Measurements from ENCODE around the gene ZNF607.
"Not testable (repeated sequence)": the region's sequence is repeated elsewhere in the genome, so short reads cannot be mapped to it uniquely, and the experiment has no call there.

The ZNF607 gene

DNA sequence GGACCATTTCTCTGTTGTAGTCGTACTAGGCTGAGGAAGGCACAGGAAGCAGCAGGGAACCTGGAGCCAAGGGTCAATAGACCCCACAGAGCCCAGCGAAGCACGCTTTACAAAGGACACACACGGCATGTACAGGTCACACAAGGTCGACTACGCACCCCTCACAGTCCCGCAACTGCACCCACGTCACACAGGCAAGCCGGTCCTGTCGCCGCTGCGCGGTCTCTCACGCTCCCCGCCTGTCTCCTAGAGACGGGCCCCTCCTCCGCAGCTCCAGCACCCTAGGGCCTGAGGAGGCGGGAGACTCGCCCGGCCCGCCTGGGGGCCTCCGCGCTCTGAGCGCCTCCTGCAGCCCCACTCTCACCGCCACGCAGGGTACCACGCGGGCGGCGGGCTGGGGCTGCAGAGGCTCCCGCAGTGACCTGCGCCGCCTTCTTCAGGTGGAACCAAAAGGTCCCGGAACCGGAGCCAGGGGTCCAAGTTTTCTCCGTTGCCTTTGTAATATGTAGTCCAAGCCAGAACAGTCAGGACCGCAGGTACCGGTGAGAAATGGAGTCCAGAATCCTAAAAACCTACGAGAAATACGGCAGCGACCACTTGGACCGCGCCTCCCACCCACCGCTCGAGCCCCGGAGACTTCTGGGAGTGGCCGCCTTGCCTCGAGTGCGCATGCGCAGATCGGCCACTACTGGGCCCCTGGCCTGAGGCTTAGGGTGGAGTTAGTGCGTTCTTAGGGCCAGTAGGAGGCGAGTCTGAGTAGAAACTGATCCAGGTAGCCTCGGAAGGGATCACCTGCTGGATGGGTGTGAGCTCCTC, at the start of gene ZNF607:
ZNF607 (minus strand) TSS at position 651 of the 816 bp plus-strand sequence. CDS start 8,143 bp downstream, outside the sequence.
- peak; percentile 79 to 83 for DNase-seq

DNA sequence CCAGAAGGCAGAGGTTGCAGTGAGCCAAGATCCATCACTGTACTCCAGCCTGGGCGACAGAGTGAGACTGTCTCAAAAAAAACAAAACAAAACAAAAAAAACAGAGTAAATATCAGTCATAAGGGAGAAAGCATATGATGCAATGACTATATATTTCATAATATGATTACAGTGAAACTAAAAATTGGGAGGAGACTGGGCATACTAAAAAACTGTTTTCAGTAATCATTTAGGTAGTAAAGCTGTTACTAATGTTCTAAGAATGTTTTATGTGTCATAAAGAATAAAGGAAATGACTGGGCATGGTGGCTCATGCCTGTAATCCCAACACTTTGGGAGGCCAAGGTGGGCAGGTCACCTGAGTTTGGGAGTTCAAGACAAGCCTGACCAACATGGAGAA, 43.9 kb upstream of the ZNF607 start:
- no peak for DNase-seq

DNA sequence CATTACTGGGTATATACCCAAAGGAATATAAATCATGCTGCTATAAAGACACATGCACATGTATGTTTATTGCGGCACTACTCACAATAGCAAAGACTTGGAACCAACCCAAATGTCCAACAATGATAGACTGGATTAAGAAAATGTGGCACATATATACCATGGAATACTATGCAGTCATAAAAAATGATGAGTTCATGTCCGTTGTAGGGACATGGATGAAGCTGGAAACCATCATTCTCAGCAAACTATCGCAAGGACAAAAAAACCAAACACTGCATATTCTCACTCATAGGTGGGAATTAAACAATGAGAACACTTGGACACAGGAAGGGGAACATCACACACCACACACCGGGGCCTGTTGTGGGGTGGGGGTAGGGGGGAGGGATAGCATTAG, 38.1 kb upstream of the ZNF607 start:
- DNase-seq, result not testable (repeated sequence)

DNA sequence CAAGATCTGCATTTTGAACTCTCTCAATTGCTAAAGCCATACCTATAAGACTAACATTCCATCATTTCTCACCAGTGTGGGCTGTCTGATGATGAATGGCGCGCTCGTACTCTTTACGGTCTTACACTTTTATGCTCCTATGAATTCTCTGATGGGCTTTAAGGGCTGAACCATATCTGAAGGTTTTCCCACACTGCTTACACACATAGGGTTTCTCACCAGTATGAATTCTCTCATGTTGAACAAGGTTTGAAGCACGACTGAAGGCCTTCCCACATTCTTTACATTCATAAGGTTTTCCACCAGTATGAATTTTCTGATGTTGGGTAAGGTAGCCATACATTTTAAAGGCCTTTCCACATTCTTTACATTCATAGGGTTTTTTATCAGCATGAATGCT, 18.8 kb upstream of the ZNF607 start:
- no peak for DNase-seq

GRCh38 chr19:37725181-37725580, 5.6 kb upstream of the ZNF607 start:
- no peak for DNase-seq

GRCh38 chr19:37719927-37720265, 335 bp upstream of the ZNF607 start:
- DNase-seq, result no peak

DNA sequence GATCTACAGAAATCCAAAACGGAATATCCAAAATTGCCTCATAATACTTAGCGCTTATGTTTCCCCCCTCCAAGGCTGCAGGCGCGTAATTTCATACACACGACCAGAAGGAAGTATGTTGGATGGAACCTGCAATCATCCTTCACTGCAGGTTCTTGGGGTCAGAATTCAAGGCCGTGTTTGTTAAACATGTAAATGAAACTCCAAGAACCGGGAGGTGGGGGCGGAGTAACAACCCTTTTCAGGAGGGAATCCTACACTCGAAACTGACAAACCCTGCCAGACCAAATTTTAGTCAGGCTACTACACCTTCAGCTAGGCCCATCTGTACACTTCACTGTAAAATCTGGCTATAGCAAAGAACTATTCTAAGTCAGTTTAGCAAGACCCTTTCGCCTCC, 1.3 kb downstream of the ZNF607 start:
- DNase-seq, result no peak

DNA sequence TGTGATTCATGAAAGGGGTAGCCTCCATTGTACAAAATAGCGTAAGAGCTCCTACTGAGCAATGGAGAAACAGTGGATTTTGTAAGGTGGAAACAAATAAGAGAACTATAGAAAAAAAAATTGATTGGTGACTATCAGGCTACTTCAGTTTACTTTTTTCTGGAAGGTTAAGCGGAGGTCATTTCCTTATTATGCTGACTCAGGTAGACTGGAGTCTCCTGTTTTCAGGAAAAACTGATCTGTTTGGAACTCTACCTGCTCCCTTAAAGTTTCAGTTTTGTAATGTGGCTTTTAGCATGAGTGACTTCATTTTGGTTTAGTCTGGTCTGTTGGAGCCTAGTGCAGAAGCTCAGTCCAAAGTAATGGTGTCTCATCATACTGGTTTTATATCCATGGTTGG, 3.4 kb downstream of the ZNF607 start:
- DNase-seq, result no peak

GRCh38 chr19:37706052-37706605, 13.4 kb downstream of the ZNF607 start:
- no peak for DNase-seq

GRCh38 chr19:37699057-37699456, 20.5 kb downstream of the ZNF607 start:
- DNase-seq, result no peak

GRCh38 chr19:37698216-37698615, 21.3 kb downstream of the ZNF607 start:
- no peak for DNase-seq

DNA sequence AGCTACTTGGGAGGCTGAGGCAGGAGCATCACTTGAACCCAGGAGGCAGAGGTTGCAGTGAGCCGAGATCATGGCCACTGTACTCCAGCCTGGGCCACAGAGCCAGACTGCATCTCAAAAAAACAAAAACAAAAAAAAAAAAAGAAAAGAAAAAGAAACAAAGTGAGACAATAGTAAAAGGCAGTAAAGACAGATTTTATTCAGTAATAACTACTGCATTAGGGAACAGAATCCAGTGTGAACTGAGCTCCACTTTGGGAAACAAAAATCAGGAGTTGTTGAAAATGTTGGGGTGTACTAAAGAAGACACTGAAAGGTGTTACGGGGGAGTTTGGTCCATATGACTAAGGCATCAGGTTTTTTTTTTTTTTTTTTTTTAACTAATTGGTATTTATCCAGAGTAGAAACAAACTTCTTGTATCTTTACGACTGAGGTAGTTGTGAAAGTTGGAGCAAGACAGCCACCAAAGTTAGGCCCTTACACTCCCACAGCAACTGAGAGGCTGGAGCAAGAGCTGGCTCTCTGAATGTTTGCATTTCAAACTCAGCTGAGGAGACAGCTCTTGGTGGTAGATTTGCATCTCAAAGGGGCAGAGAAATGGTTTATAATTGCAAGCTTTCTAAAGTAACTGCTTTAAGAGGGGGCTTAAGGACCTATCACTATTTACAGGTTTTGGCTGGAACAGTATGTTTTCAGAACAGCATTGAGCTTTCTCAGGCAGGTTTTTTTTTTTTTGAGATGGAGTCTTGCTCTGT, 24.2 kb downstream of the ZNF607 start:
- DNase-seq, result no peak

DNA sequence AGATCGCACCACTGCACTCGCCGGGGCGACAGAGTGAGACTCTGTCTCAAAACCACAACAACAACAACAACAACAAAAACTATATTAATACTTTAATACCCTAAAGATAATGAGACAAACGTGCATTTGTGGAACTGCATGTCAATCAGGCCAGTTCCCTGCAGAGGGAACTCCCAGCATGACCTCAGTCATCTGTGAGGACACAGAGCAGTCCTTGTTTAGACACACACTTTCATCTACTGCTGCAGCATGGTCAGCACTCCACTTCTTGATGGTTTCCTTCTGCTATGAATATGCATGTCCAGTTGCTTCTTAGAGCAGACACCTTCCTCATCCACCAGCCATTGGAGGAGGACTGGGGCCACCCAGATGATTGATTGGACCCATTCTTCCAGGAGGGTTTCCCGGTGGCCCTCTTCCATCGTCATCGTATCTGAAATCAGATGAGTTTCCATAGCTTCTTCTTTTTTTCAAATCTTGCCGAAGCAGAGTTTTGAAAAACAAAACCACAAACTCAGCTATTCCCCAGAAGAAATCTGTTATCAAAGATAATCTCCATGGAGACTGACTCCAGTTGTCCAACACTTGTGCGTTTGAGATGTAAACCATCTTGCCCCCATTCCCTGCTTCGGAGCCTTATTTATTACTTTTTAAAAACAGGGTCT, 26.5 kb downstream of the ZNF607 start:
- no peak for DNase-seq

DNA sequence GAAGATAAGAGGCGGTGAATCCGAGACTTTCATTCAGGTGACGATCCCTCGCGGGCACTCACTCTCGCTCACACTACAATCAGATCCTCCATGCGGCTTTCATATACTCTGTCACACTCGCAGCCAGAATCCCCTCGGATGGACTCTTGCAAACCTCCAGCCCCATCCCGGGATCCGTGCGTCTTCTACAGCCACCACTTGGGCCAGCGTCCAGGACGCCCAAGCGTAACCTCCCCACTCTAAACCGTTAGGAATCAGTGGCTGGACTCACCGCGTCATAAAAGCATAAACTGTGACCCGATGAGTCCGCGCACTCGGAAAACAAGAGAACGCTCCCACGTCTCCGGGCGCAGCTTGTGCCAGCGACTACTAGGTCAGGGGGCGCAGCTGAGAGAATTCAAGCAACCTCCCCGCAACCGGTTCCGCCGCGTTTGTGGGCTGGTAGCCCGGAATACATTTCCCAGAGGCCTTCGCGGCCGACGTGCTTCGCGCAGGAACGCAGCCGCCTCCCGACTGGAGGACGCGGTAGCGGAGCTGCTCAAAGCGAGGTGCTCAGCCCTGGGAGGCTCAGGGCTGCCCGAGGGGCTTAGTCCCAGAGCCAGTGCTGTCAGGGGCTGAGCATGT, 27.6 kb downstream of the ZNF607 start:
- DNase-seq, result peak; percentile 81 to 83

DNA sequence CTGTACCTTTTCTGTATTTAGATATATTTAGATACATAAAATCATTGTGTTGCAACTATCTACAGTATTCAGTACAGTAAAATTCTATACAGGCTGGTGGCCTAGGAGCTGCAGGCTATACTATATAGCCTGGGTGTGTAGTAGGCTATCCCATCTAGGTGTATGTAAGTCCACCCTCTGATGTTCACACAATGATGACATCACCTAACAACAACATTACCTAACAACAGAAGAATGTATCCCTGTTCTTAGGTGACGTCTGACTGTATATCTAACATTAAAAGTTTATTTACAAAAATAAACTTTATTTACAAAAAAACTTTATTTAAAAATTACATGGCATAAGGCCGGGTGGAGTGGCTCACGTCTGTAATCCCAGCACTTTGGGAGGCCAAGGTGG, 36.0 kb downstream of the ZNF607 start:
- no peak for DNase-seq

GRCh38 chr19:37669450-37669914, 50.1 kb downstream of the ZNF607 start:
- DNase-seq, result no peak

DNA sequence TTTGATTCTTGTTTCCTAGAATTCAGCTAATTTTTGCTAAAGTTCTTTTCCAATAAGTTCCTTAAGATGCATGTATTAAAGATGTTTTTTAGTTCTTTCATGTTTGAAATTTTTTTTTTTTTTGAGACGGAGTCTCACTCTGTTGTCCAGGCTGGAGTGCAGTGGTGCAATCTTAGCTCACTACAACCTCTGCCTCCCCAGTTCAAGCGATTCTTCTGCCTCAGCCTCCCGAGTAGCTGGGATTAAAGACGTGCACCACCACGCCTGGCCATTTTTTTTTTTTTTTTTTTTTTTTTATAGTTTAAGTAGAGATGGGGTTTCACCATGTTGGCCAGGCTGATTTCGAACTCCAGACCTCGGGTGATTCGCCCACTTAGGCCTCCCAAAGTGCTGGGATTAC, 62.4 kb downstream of the ZNF607 start:
- not testable (repeated sequence) for DNase-seq

DNA sequence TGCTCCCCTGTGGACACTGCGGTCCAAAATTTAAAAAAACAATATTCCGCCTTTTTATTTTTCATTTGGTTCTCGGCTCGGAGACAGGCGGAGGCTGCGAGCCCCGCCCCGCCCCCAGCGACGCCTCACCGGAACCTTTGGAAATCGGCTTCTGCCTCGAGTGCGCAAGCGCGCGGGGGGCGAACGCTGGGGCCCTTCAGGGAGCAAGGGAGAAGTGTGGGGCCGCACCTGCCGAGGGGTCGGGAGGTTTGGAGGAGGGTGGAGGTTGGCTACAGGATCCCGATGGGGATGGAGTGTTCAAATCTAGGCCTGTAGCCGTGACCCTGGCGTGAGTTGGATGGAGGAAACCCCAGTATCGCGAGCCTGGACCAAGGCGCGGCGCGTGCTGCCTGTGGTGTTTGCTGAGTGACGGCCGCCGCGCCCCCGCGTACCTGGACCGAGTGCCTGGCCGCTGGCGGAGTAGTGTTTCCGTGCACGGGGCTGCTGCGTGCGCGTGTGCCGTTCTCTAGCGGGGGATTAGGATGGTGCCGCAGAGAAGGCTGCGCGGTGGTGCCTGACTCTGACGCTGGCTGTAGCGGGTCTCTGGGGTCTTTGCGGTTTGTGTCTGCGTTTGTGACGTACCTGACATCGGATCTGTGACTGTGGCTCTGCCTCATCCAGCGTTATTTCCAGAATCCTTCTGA, 63.7 kb downstream of the ZNF607 start:
- DNase-seq, result peak; percentile 68 to 71

GRCh38 chr19:37655301-37655688, 64.3 kb downstream of the ZNF607 start, which contains the start of gene ZFP30:
Gene ZFP30 (minus strand): TSS chr19:37655465. CDS start chr19:37647822, 7,643 bp downstream.
- peak; percentile 49 to 63 for DNase-seq

- DNase-seq, result peak; percentile 17 to 33
These were observed 64.8 kb downstream of the ZNF607 start for GRCh38 chr19:37654629-37655300.

DNA sequence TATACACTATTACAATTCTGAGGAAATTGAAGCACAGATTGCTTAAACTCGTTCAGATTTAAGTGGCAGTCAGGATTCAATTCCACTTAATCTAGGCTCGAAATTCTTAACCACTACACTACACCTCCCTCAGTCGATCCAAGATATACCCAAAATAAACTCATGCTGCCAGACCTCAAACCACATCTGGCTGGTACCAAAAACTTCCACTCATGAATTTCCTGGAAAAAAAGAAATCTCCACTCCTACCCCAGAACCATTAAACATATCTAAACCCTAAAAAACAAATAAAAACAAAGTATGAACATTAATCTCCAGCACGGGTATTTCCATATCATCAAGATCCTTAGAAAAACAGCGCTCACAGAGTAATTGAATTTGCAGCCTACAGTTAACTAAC, 65.4 kb downstream of the ZNF607 start:
- no peak for DNase-seq
